HepG2 (cell line): ENCODE measurements around the gene DEFB124. TPM values are rescaled to one million over a fixed set of nuclear protein-coding genes. Genes with fewer than 3 reads are reported as not detected.

Experiments
- HOXA3 ChIP-seq: sonication (generic); formaldehyde crosslinking; IDR thresholded peaks from 2 replicates; pipeline ENCODE4 v1.5.0; 2020; ENCODE audit warnings: missing genetic modification reagents
- HOXA5 ChIP-seq: sonication (generic); formaldehyde crosslinking; IDR thresholded peaks from 2 replicates; pipeline ENCODE4 v1.4.0; 2020; ENCODE audit warnings: missing genetic modification reagents
- HOXA9 ChIP-seq: sonication (generic); formaldehyde crosslinking; IDR thresholded peaks from 2 replicates; pipeline ENCODE4 v1.8.1; 2022; ENCODE audit warnings: missing genetic modification reagents, mild to moderate bottlenecking, moderate library complexity, borderline replicate concordance
- KLF6 ChIP-seq: IDR thresholded peaks from 2 replicates; pipeline ENCODE4 v1.8.0; 2016; ENCODE audit warnings: missing biosample characterization, missing genetic modification reagents
- MED13 ChIP-seq: sonication (generic); formaldehyde crosslinking; IDR thresholded peaks from 2 replicates; pipeline ENCODE4 v1.5.0; 2020; ENCODE audit warnings: missing genetic modification reagents
- MYC ChIP-seq: sonication (generic); formaldehyde crosslinking; IDR thresholded peaks from 2 replicates; pipeline ENCODE4 v1.9.0; 2021; ENCODE audit warnings: missing genetic modification reagents, borderline replicate concordance
- NKX3-1 ChIP-seq: sonication (generic); formaldehyde crosslinking; IDR thresholded peaks from 2 replicates; pipeline ENCODE4 v1.5.0; 2020; ENCODE audit warnings: missing genetic modification reagents
- PAX8 ChIP-seq: sonication (generic); formaldehyde crosslinking; IDR thresholded peaks from 2 replicates; pipeline ENCODE4 v1.8.0; 2022; ENCODE audit warnings: mild to moderate bottlenecking, missing genetic modification reagents, borderline replicate concordance
- TAF1 ChIP-seq: sonication (generic); formaldehyde crosslinking; IDR thresholded peaks from 2 replicates; pipeline ENCODE4 v1.4.0; 2020; ENCODE audit warnings: missing genetic modification reagents
- ZBTB7B ChIP-seq: sonication (generic); formaldehyde crosslinking; IDR thresholded peaks from 2 replicates; pipeline ENCODE4 v1.4.0; 2020; ENCODE audit warnings: missing genetic modification reagents
- ZNF121 ChIP-seq: sonication (generic); formaldehyde crosslinking; IDR thresholded peaks from 2 replicates; pipeline ENCODE4 v1.5.0; 2020; ENCODE audit warnings: mild to moderate bottlenecking, missing genetic modification reagents
- ZNF124 ChIP-seq: sonication (generic); formaldehyde crosslinking; IDR thresholded peaks from 2 replicates; pipeline ENCODE4 v1.4.0; 2020; ENCODE audit warnings: missing genetic modification reagents
- ZNF24 ChIP-seq: fragments of 450-650 bp; IDR thresholded peaks from 2 replicates; pipeline ENCODE4 v1.6.1; 2017; ENCODE audit warnings: antibody characterized with exemption, mild to moderate bottlenecking
- ZNF530 ChIP-seq: sonication (generic); formaldehyde crosslinking; IDR thresholded peaks from 2 replicates; pipeline ENCODE4 v1.5.0; 2020; ENCODE audit warnings: low read depth, mild to moderate bottlenecking, missing genetic modification reagents
- ZNF572 ChIP-seq: sonication (generic); formaldehyde crosslinking; IDR thresholded peaks from 2 replicates; pipeline ENCODE4 v1.5.1; 2020; ENCODE audit warnings: mild to moderate bottlenecking, missing genetic modification reagents
- ZNF616 ChIP-seq: sonication (generic); formaldehyde crosslinking; IDR thresholded peaks from 2 replicates; pipeline ENCODE4 v1.5.0; 2020; ENCODE audit warnings: low read depth, mild to moderate bottlenecking, missing genetic modification reagents
- ZNF746 ChIP-seq: sonication (generic); formaldehyde crosslinking; IDR thresholded peaks from 2 replicates; pipeline ENCODE4 v1.8.0; 2022; ENCODE audit warnings: mild to moderate bottlenecking, missing genetic modification reagents
- ZNF773 ChIP-seq: sonication (generic); formaldehyde crosslinking; IDR thresholded peaks from 2 replicates; pipeline ENCODE4 v1.4.0; 2020; ENCODE audit warnings: missing genetic modification reagents, borderline replicate concordance
- ZNF790 ChIP-seq: sonication (generic); formaldehyde crosslinking; IDR thresholded peaks from 2 replicates; pipeline ENCODE4 v1.8.0; 2022; ENCODE audit warnings: missing genetic modification reagents, mild to moderate bottlenecking, borderline replicate concordance
- polyA plus RNA-seq, 8 experiments: library from polyadenylated mRNA; depleted of rRNA in 3 of 8; stranded (reverse) in 7 of 8; unstranded in 1 of 8; fragments of >200 nt; fragmentation: Illumina TruSeq in 4 of 8; extraction: Trizol in 4 of 8; gene quantifications; 2 replicates each; pipeline versions ENCODE4 v1.2.1 to v1.2.3, GENCODE V29; 2011 to 2016; ENCODE audit warnings: low read depth in 4 of 8, missing spikeins in 1 of 8, mixed read lengths in 1 of 8; ENCODE audit not compliant: insufficient read depth in 1 of 8
- total RNA-seq, 5 experiments: library from RNA; depleted of rRNA; stranded (reverse); fragments of >200 nt; fragmentation: Illumina TruSeq; extraction: Trizol; gene quantifications; 2 replicates each; pipeline ENCODE4 v1.2.3, GENCODE V29; 2016; ENCODE audit warnings: low read depth in 1 of 5
- TF ChIP-seq, protein P1 (sequence below): sonication (generic); formaldehyde crosslinking; IDR thresholded peaks from 2 replicates; pipeline ENCODE4 v1.4.0; 2020; ENCODE audit warnings: missing genetic modification reagents
- TF ChIP-seq, protein P2 (sequence below): sonication (generic); formaldehyde crosslinking; IDR thresholded peaks from 2 replicates; pipeline ENCODE4 v1.4.0; 2020; ENCODE audit warnings: mild to moderate bottlenecking, missing genetic modification reagents
- TF ChIP-seq, protein P3 (sequence below): sonication (generic); formaldehyde crosslinking; IDR thresholded peaks from 2 replicates; pipeline ENCODE4 v1.8.1; 2022; ENCODE audit warnings: low read depth, mild to moderate bottlenecking, missing genetic modification reagents
- TF ChIP-seq, protein P4 (sequence below): sonication (generic); formaldehyde crosslinking; IDR thresholded peaks from 2 replicates; pipeline ENCODE4 v1.8.1; 2023; ENCODE audit warnings: mild to moderate bottlenecking, moderate library complexity, missing genetic modification reagents

DEFB124 gene
- total and polyA plus RNA-seq, 2 of the 13 experiments (the other 11 are each of a cell fraction or from before 2014, with no cell fraction given): not detected

DNA sequence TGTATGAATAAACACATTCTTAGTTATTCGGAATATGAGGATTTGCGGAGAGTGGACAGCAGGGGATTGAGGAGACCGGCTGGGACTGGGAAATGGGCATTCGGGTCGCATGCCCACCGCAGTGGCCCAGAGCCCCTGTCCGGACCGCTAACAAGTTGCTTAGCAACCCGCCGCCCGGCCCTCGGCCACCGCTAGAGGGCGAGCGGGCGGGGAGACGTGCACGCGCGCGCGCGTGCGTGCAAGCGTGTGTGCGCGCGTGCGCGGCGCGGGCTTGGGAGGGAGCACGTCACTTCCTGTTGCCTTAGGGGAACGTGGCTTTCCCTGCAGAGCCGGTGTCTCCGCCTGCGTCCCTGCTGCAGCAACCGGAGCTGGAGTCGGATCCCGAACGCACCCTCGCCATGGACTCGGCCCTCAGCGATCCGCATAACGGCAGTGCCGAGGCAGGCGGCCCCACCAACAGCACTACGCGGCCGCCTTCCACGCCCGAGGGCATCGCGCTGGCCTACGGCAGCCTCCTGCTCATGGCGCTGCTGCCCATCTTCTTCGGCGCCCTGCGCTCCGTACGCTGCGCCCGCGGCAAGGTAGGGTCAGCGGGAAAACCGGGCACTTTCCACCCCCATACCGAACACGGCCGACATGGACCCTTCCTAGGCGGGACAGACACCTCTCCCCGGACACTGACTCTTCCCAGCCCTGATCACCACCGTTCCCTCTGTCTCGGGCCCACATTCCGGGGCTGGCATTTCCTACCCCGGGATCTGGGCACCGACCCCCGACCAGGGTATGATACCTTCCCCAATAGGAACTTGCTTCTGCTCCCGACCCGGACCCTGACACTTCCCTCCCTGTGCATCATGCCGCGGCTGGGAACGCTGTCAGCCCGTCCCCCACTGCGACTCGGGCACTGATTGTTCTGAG, 39.5 kb upstream of the DEFB124 start, which contains the start of gene HM13 (continued):
- TF ChIP-seq ZNF121: no peak; the same call in 1 of the 2 replicates
- TF ChIP-seq ZBTB7B (CRISPR knock-in tag): peak; percentile 20; the same call in 1 of the 2 replicates
- peak; percentile 97 for TF ChIP-seq HOXA5
- TF ChIP-seq KLF6 (CRISPR knock-in tag): peak; percentile 97
- TF ChIP-seq, protein P1, sequence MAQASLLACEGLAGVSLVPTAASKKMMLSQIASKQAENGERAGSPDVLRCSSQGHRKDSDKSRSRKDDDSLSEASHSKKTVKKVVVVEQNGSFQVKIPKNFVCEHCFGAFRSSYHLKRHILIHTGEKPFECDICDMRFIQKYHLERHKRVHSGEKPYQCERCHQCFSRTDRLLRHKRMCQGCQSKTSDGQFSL (CRISPR knock-in tag): no peak
- TF ChIP-seq ZNF746 (CRISPR knock-in tag): peak; percentile 53; the same call in 1 of the 2 replicates
- TF ChIP-seq, protein P2, sequence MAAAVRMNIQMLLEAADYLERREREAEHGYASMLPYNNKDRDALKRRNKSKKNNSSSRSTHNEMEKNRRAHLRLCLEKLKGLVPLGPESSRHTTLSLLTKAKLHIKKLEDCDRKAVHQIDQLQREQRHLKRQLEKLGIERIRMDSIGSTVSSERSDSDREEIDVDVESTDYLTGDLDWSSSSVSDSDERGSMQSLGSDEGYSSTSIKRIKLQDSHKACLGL (CRISPR knock-in tag): peak; percentile 99
- peak; percentile 11; the same call in 1 of the 2 replicates for TF ChIP-seq ZNF530 (CRISPR knock-in tag)
- TF ChIP-seq, protein P3, sequence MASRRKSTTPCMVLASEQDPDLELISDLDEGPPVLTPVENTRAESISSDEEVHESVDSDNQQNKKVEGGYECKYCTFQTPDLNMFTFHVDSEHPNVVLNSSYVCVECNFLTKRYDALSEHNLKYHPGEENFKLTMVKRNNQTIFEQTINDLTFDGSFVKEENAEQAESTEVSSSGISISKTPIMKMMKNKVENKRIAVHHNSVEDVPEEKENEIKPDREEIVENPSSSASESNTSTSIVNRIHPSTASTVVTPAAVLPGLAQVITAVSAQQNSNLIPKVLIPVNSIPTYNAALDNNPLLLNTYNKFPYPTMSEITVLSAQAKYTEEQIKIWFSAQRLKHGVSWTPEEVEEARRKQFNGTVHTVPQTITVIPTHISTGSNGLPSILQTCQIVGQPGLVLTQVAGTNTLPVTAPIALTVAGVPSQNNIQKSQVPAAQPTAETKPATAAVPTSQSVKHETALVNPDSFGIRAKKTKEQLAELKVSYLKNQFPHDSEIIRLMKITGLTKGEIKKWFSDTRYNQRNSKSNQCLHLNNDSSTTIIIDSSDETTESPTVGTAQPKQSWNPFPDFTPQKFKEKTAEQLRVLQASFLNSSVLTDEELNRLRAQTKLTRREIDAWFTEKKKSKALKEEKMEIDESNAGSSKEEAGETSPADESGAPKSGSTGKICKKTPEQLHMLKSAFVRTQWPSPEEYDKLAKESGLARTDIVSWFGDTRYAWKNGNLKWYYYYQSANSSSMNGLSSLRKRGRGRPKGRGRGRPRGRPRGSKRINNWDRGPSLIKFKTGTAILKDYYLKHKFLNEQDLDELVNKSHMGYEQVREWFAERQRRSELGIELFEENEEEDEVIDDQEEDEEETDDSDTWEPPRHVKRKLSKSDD (CRISPR knock-in tag): peak; percentile 92
- peak; percentile 73; the same call in 1 of the 2 replicates for TF ChIP-seq ZNF773 (CRISPR knock-in tag)
- TF ChIP-seq PAX8 (CRISPR knock-in tag): 0 out of 2 replicates have a peak, but pooled peaks have one; percentile 57
- 0 out of 2 replicates have a peak, but pooled peaks have one; percentile 29 for TF ChIP-seq ZNF24
- TF ChIP-seq, protein P4, sequence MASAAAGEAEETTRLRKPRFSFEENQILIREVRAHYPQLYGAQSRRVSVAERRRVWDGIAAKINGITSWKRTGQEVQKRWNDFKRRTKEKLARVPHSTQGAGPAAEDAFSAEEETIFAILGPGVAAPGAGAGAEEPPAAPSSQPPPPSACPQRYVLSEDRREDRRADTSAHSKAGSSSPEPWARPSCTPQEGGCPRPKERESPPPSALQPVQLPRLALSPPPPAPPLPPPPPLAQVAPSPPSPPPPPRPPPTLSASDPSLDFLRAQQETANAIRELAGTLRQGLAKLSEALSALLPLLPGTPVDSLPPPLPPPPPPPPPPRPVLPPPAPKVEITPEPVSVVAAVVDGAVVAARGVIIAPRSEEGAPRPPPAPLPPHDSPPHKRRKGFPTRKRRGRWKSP (CRISPR knock-in tag): peak; percentile 96
- peak; percentile 65 for TF ChIP-seq ZNF124
- peak; percentile 91 for TF ChIP-seq MED13 (CRISPR knock-in tag)
- TF ChIP-seq MYC (CRISPR knock-in tag): peak; percentile 97
- TF ChIP-seq HOXA3: peak; percentile 97
- TF ChIP-seq ZNF572 (CRISPR knock-in tag): peak; percentile 91; the same call in 1 of the 2 replicates
- TF ChIP-seq ZNF616 (CRISPR knock-in tag): peak; percentile 97
- TF ChIP-seq ZNF790 (CRISPR knock-in tag): peak; percentile 90; the same call in 1 of the 2 replicates
- TF ChIP-seq NKX3-1 (CRISPR knock-in tag): peak; percentile 95; the same call in 1 of the 2 replicates
- peak; percentile 98 for TF ChIP-seq TAF1 (CRISPR knock-in tag)
- 0 out of 2 replicates have a peak, but pooled peaks have one; percentile 57 for TF ChIP-seq HOXA9
